Upper lobe of right lung (tissue), 1 donor: ENCODE data around the gene CATSPER3. TPM values are rescaled to one million over a fixed set of nuclear protein-coding genes. Genes with fewer than 3 reads are reported as not detected.

ENCODE experiments used
- ATAC-seq: fragments of 200-7000 bp; cut with Tn5 transposase; one replicate; pipeline ENCODE4 v1.9.1; 2020; ENCODE audit warnings: mild to moderate bottlenecking, moderate library complexity
- DNase-seq: peaks from one replicate; pipeline ENCODE4 v3.0.0-alpha.2; 2020
- H3K27ac ChIP-seq: fragments of 200-600 bp; one replicate; pipeline ENCODE4 v1.8.0; 2022
- H3K27me3 ChIP-seq: fragments of 200-600 bp; one replicate; pipeline ENCODE4 v1.8.0; 2022; ENCODE audit warnings: mild to moderate bottlenecking
- H3K36me3 ChIP-seq: fragments of 200-600 bp; one replicate; pipeline ENCODE4 v1.8.0; 2022
- H3K4me1 ChIP-seq: fragments of 200-600 bp; one replicate; pipeline ENCODE4 v1.8.0; 2022
- H3K4me3 ChIP-seq: fragments of 200-600 bp; one replicate; pipeline ENCODE4 v1.8.0; 2022; ENCODE audit warnings: mild to moderate bottlenecking
- H3K9me3 ChIP-seq: fragments of 200-600 bp; one replicate; pipeline ENCODE4 v1.8.0; 2022
- intact Hi-C: fragments of 100-400 bp; cut with DNase I; formaldehyde crosslinking; loops from one replicate; pipeline ENCODE4 v1.11.0; 2022
- total RNA-seq: library from RNA; stranded (reverse); fragmentation: NEBNext Ultra II Directional; extraction: Animal tissue kit (Norgen Biotek cat#: 25700); gene quantifications from one replicate; pipeline ENCODE4 v1.2.1, GENCODE V29; 2021
- TF ChIP-seq, protein P1 (sequence below): fragments of 200-600 bp; IDR thresholded peaks from one replicate; pipeline ENCODE4 v1.8.0; 2022; ENCODE audit warnings: antibody characterized with exemption
- donor health status: DM: no; HTN: yes; CAD: no; lungs with severe emphysema.

Gene CATSPER3
- total RNA-seq, 1 donor from 2014 or later, result 0.87 TPM

DNA sequence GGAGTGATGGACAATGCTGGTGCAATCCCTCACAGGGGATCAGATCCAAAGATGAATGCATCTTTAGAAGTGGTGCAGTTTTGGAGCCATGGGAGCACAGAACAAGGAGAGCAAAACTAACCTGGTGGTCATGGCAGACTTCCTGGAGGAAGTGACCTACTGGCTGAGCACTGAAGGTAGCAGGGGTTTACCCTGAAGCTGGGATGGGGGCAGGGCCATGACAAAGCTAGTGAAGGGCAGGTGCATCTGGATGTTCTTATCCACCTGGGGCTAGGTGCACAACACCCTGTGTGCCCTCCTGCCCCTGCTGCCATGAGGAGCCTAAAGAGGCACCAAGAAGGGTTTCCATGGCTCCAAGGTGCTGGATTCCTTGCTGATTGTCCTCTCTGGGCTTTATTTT is 77.8 kb downstream of the CATSPER3 start:
- intact Hi-C loops, result no loop called here
- H3K4me1 ChIP-seq, result peaks cover 3% of the 10 kb centered on the region
- no peaks in the 10 kb centered on the region for H3K9me3 ChIP-seq
- no peaks in the 10 kb centered on the region for H3K36me3 ChIP-seq
- H3K27ac ChIP-seq, result no peak overlapping the region
- H3K4me3 ChIP-seq, result no peak overlapping the region
- TF ChIP-seq, protein P1, sequence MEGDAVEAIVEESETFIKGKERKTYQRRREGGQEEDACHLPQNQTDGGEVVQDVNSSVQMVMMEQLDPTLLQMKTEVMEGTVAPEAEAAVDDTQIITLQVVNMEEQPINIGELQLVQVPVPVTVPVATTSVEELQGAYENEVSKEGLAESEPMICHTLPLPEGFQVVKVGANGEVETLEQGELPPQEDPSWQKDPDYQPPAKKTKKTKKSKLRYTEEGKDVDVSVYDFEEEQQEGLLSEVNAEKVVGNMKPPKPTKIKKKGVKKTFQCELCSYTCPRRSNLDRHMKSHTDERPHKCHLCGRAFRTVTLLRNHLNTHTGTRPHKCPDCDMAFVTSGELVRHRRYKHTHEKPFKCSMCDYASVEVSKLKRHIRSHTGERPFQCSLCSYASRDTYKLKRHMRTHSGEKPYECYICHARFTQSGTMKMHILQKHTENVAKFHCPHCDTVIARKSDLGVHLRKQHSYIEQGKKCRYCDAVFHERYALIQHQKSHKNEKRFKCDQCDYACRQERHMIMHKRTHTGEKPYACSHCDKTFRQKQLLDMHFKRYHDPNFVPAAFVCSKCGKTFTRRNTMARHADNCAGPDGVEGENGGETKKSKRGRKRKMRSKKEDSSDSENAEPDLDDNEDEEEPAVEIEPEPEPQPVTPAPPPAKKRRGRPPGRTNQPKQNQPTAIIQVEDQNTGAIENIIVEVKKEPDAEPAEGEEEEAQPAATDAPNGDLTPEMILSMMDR, result no peak
- DNase-seq, result no peak
- peaks cover 78% of the 10 kb centered on the region for H3K27me3 ChIP-seq
- ATAC-seq, result no peak

DNA sequence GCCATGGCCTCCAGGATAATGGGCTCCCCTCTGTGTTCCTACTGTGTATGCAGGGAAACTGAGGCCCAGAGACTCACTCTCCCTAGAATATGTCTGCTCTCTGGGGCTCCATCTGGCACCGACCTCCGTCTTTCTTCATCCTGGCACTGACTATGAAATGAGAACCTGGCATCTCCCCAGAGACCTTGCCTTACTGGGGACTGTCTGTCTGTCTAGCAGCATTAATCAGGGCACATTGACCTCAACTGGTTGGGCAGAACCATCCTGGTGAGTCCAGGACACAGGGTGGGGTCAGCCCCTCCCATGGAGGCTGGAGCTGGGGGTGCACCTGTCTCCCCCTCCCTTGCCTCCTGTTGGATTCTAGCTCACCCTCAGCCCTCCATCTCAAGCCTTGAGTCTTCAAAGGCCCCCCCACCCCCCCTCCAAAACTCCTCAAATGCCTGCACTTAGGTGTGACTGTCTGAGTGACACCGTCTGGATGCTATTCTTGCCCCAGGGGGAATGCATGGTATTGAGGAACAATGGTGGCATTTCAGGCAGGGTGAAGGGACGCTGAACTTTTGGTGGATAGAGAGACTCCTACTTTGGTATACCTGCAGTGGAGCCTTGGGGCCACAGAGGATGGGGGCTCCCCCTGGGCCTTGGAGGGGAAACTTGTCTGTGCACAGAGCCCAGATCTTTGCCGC is 79.1 kb downstream of the CATSPER3 start:
- Histone ChIP-seq H3K4me1 (no peaks in the 10 kb centered on the region), H3K27ac (no peak overlapping the region), H3K27me3 (peaks cover 78% of the 10 kb centered on the region), H3K4me3 (no peak overlapping the region), H3K9me3 (no peaks in the 10 kb centered on the region), H3K36me3 (no peaks in the 10 kb centered on the region)
- no peak for ATAC-seq
- no peak for DNase-seq
- intact Hi-C loops, result no loop called here
- TF ChIP-seq, protein P1, result no peak

DNA sequence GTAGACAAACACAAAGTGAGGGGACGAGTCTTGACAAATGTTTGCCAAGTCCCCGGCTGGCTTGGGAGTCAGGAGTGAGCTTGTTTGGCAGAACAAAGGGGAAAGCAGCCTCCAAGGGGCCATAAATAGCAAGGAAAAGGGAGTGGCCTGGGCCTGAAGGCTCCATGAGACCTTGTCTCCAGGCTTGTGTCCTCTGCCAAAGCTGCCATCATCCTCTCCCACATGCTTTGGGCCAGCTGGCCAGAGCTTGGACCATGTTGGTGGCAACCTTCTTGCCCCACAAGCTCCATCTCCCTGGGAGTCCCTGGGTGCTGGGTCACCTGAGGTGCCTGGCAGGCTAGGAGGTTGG is 79.6 kb downstream of the CATSPER3 start:
- Histone ChIP-seq H3K4me3 (no peak overlapping the region), H3K27me3 (peaks cover 77% of the 10 kb centered on the region), H3K4me1 (no peaks in the 10 kb centered on the region), H3K36me3 (no peaks in the 10 kb centered on the region), H3K27ac (no peak overlapping the region), H3K9me3 (no peaks in the 10 kb centered on the region)
- intact Hi-C loops, result no loop called here
- no peak for ATAC-seq
- DNase-seq, result no peak
- TF ChIP-seq, protein P1, result no peak

DNA sequence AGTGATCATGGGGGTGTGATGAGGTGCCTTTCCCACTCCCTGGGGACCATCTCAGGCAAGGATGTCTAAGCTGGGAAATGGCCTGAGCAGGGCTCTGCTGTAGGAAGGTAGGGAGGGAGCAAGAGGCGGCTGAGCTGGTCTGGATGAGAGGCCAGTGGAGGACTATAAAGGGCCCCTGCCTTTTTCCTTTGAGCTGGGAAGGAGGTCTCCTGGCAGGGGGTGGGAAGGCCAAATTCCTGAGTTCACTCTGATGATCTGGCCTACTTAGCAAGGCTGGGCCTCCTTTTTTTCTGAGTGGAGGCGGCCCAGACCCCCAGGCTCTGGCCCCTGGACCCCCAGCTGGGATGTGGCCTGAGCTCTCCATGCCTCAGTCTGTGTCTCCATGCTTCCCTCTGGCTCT is 80.6 kb downstream of the CATSPER3 start:
- no peak overlapping the region for H3K27ac ChIP-seq
- DNase-seq (no peak), ATAC-seq (no peak)
- no peak overlapping the region for H3K4me3 ChIP-seq
- no peaks in the 10 kb centered on the region for H3K4me1 ChIP-seq
- TF ChIP-seq, protein P1, result no peak
- H3K9me3 ChIP-seq, result no peaks in the 10 kb centered on the region
- no peaks in the 10 kb centered on the region for H3K36me3 ChIP-seq
- intact Hi-C loops, result no loop called here
- peaks cover 77% of the 10 kb centered on the region for H3K27me3 ChIP-seq

DNA sequence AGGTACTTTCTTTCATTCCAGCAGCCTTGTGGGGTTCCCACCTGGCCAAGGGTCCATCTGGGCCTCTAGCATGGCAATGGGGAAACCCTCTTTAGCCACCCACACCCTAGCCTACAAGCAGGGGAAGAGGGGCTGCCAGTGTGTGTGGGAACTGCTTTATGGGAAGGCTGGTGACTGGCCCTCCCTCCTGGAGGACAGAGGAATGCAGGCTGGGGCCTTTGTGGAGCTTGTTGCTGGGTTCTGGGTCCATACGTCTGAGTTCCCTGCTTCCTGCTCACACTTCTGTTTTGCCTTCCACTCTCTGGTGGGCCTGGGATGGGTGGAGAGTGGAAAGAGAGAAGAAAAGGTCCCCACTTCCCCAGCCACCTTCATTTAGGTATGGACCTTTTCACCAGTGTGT is 81.2 kb downstream of the CATSPER3 start:
- TF ChIP-seq, protein P1, result no peak
- DNase-seq, result no peak
- H3K4me3 ChIP-seq, result no peak overlapping the region
- H3K9me3 ChIP-seq, result no peaks in the 10 kb centered on the region
- H3K36me3 ChIP-seq, result no peaks in the 10 kb centered on the region
- no peaks in the 10 kb centered on the region for H3K4me1 ChIP-seq
- H3K27me3 ChIP-seq, result peaks cover 75% of the 10 kb centered on the region
- H3K27ac ChIP-seq, result no peak overlapping the region
- no peak for ATAC-seq
- intact Hi-C loops, result no loop called here
